Spinal cord (tissue), 10 donors: ENCODE data around the gene MYOZ3. TPM values are rescaled to one million over a fixed set of nuclear protein-coding genes. Genes with fewer than 3 reads are reported as not detected.

ENCODE experiments used
- DNase-seq, 6 donors: peaks; one replicate each; pipeline versions ENCODE4 v3.0.0 to v3.0.0-alpha.2; 2013 to 2015; ENCODE audit warnings: low spot score in 6 of 6, low read depth in 4 of 6
- H3K27ac ChIP-seq: one replicate; pipeline ENCODE4 v1.5.1; 2013; ENCODE audit warnings: low read depth, low read length, control low read depth
- H3K27me3 ChIP-seq: one replicate; pipeline ENCODE4 v1.6.1; 2013; ENCODE audit warnings: low read length; ENCODE audit not compliant: control insufficient read depth, insufficient read depth
- H3K36me3 ChIP-seq: one replicate; pipeline ENCODE4 v1.6.1; 2013; ENCODE audit warnings: low read length; ENCODE audit not compliant: control insufficient read depth, insufficient read depth
- H3K4me1 ChIP-seq: one replicate; pipeline ENCODE4 v1.6.1; 2013; ENCODE audit warnings: low read length; ENCODE audit not compliant: control insufficient read depth, insufficient read depth
- H3K4me3 ChIP-seq: one replicate; pipeline ENCODE4 v1.5.1; 2013; ENCODE audit warnings: low read depth, low read length, control low read depth
- H3K9me3 ChIP-seq: one replicate; pipeline ENCODE4 v1.6.1; 2013; ENCODE audit warnings: low read length; ENCODE audit not compliant: control insufficient read depth, insufficient read depth
- WGBS: methylation state at CpG from one replicate; pipeline ENCODE4 v1.1.5; 2013; ENCODE audit warnings: missing lambda C conversion rate; ENCODE audit not compliant: insufficient coverage; 5-methylcytosine and 5-hydroxymethylcytosine counted together
- polyA plus RNA-seq, 2 donors: library from polyadenylated mRNA; unstranded; fragments of 120-200 nt; gene quantifications; one replicate each; pipeline ENCODE4 v1.2.1, GENCODE V29; 2013; ENCODE audit not compliant: insufficient read length in 2 of 2
- total RNA-seq, 2 donors: library from RNA; depleted of rRNA in 1 of 2; stranded (reverse); fragments of 120-200 nt in 1 of 2; fragments of >200 nt in 1 of 2; gene quantifications; one replicate each; pipeline versions ENCODE4 v1.2.3 to v1.2.4, GENCODE V29; 2013 to 2014
- donor health status: healthy.

The MYOZ3 gene
- total and polyA plus RNA-seq, 4 donors: 4.6 to 15.6 (median 8.5) TPM

DNA sequence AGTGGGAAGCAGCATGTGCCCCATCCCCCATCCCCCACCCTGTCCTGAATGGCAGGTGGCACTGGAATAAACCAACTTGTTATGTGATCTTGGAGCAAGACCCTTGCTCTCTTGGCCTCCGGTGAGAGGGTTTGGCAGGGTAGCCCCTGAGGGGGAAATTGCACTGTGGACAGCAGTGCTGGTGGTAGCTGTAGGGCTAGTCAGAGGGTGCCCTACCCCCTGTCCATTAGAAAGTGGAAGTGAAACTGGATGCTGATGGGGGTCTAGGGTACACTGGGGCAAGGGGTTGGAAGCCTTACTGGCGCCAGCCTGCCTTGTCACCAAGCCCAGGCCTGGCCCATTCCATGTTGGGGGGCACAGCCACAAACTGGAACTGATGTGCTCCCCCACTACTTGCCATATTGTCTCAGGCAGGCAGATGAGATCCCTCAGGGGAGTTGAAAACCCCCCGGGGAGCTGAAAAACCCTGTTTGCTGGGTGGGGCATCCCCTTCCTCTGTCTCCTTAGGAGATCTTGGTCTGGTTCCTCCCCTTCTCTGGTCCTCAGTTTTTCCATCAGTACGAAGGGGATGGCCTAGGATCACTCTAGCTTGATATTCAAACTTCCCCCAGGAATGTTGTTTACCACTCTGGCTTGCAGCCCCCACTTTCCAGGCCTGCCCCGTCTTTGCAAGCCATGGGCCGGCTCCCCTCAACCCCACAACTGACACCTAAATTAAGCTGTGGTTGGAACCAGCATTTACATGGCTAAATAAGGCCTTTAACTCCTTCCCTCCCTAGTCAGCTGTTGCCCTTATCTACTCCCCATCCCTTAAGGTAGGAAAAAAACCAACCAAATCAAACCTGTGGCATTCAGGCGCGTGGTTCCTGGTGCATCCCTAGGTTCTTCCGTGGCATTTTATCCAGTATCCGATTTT, 35.0 kb upstream of the MYOZ3 start:
- 72% methylated on average over 5 of the region's 10 CpGs for WGBS
- H3K4me1 ChIP-seq: peaks cover 48% of the 10 kb centered on the region
- no peaks in the 10 kb centered on the region for H3K9me3 ChIP-seq
- DNase-seq: no peak
- H3K27me3 ChIP-seq: peaks cover 4% of the 10 kb centered on the region
- H3K27ac ChIP-seq: no peak overlapping the region
- peak overlapping the region; percentile 56 for H3K4me3 ChIP-seq
- no peaks in the 10 kb centered on the region for H3K36me3 ChIP-seq

- WGBS: 75% methylated on average over 4 of the region's 5 CpGs
- Histone ChIP-seq H3K27me3 (peaks cover 4% of the 10 kb centered on the region), H3K4me1 (peaks cover 51% of the 10 kb centered on the region), H3K4me3 (no peak overlapping the region), H3K36me3 (no peaks in the 10 kb centered on the region), H3K27ac (no peak overlapping the region), H3K9me3 (no peaks in the 10 kb centered on the region)
- no peak for DNase-seq
Observed at GRCh38 chr5:150626853-150627276, 34.2 kb upstream of the MYOZ3 start.

DNA sequence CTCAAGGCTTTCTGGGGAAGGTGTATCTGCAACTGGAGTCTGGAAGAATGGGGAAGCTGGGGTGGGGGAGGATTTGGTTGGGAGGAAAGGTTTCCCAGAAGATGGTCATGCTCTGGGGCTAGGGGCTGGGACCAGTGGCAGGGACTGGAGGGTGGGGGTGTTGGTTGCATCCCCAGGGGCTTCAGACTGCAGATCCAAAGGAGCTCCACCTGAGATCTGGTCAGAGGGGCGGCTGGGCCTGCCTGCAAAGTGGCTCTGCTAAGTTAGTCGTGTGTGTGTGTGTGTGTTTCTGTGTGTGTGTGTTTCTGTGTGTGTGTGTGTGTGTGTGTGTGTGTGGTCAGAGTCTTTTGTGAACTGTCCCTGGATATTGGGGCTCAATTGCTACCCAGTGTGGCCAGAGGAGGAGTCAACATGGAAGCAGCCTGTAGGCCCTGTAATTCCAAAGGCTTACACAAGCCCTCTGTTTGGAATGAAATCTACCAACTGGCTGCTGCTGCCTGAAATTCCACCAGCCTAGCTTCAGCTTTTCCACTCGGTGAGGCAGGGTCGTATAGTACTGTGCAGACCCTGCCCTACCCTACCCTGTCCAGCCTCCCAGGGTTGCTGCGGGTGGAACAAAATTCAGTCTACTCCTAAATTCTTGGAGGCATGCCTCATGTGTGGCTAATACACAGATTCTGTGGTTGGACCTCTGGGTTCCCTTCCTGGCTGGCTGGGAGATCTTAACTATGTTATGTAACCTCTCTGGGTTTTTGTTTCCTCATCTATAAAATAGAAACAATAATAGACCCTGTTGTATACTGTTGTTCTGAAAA, 33.1 kb upstream of the MYOZ3 start:
- no peak overlapping the region for H3K4me3 ChIP-seq
- H3K27ac ChIP-seq: no peak overlapping the region
- DNase-seq: no peak
- no peaks in the 10 kb centered on the region for H3K9me3 ChIP-seq
- H3K27me3 ChIP-seq: peaks cover 4% of the 10 kb centered on the region
- H3K4me1 ChIP-seq: peaks cover 51% of the 10 kb centered on the region
- WGBS: 57% methylated on average over 4 of the region's 5 CpGs
- no peaks in the 10 kb centered on the region for H3K36me3 ChIP-seq

GRCh38 chr5:150628936-150629485, 32.0 kb upstream of the MYOZ3 start:
- Histone ChIP-seq H3K36me3 (no peaks in the 10 kb centered on the region), H3K27ac (no peak overlapping the region), H3K9me3 (no peaks in the 10 kb centered on the region), H3K4me1 (peaks cover 47% of the 10 kb centered on the region), H3K27me3 (peaks cover 4% of the 10 kb centered on the region), H3K4me3 (no peak overlapping the region)
- 93% methylated on average over 6 of the region's 12 CpGs for WGBS
- no peak for DNase-seq

GRCh38 chr5:150630016-150630415, 31.0 kb upstream of the MYOZ3 start:
- peaks cover 40% of the 10 kb centered on the region for H3K4me1 ChIP-seq
- H3K36me3 ChIP-seq: no peaks in the 10 kb centered on the region
- peaks cover 2% of the 10 kb centered on the region for H3K27me3 ChIP-seq
- no peaks in the 10 kb centered on the region for H3K9me3 ChIP-seq
- no peak overlapping the region for H3K27ac ChIP-seq
- H3K4me3 ChIP-seq: no peak overlapping the region
- DNase-seq: no peak
- 98% methylated on average over 5 of the region's 6 CpGs for WGBS

- Histone ChIP-seq H3K36me3 (no peaks in the 10 kb centered on the region), H3K27ac (no peak overlapping the region), H3K4me3 (no peak overlapping the region), H3K27me3 (no peaks in the 10 kb centered on the region), H3K9me3 (no peaks in the 10 kb centered on the region), H3K4me1 (peaks cover 33% of the 10 kb centered on the region)
- no peak for DNase-seq
- 74% methylated on average over 6 of the region's 9 CpGs for WGBS
Observed at GRCh38 chr5:150630461-150631325, 30.4 kb upstream of the MYOZ3 start.

DNA sequence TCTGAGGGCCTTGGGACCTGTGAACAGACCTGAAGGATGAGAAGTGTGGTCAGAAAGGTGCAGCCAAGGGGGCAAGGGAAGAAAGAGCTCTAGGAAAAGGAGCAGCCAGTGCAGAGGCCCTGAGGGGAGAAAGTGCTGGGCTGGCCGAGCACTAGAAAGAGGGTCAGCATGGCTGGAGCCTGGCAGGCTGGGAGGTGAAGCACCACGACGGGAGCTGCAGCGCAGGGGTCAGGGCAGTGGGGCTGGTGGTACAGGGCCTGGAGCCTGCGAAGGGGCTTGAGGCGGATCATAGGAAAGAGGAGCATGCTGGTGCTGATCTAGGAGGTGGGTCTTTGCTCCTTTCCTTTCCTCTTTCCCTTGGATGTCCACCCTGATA, 29.7 kb upstream of the MYOZ3 start:
- WGBS: 69% methylated on average over 3 of the region's 6 CpGs
- H3K9me3 ChIP-seq: no peaks in the 10 kb centered on the region
- no peaks in the 10 kb centered on the region for H3K36me3 ChIP-seq
- H3K27ac ChIP-seq: no peak overlapping the region
- peaks cover 28% of the 10 kb centered on the region for H3K4me1 ChIP-seq
- no peak for DNase-seq
- no peaks in the 10 kb centered on the region for H3K27me3 ChIP-seq
- no peak overlapping the region for H3K4me3 ChIP-seq

GRCh38 chr5:150632305-150633160, 28.5 kb upstream of the MYOZ3 start:
- H3K27ac ChIP-seq: no peak overlapping the region
- no peaks in the 10 kb centered on the region for H3K36me3 ChIP-seq
- no peaks in the 10 kb centered on the region for H3K27me3 ChIP-seq
- no peak for DNase-seq
- H3K4me3 ChIP-seq: no peak overlapping the region
- peaks cover 22% of the 10 kb centered on the region for H3K4me1 ChIP-seq
- 70% methylated on average over 4 of the region's 10 CpGs for WGBS
- no peaks in the 10 kb centered on the region for H3K9me3 ChIP-seq
